B cell (primary cell): ENCODE measurements around the gene MOGAT2. TPM values are rescaled to one million over a fixed set of nuclear protein-coding genes. Genes with fewer than 3 reads are reported as not detected.

ENCODE experiments used
- ATAC-seq: fragments of 200-7000 bp; cut with Tn5 transposase; one replicate; pipeline ENCODE4 v1.10.0; 2021; ENCODE audit warnings: low read depth, mild to moderate bottlenecking, moderate number of reproducible peaks, moderate library complexity
- CTCF ChIA-PET: fragments of 350-600 bp; sonication (Branson Sonifier 250); formaldehyde crosslinking; loops from one replicate; lab custom pipeline; 2021; ENCODE audit warnings: antibody characterized with exemption, inconsistent platforms; lab: Charles Lee
- POLR2A ChIA-PET: fragments of 350-600 bp; sonication (Branson Sonifier 250); formaldehyde crosslinking; loops from one replicate; lab custom pipeline; 2021; ENCODE audit warnings: antibody characterized with exemption; lab: Charles Lee
- DNase-seq: peaks from one replicate; pipeline ENCODE4 v3.0.0; 2013
- H2AFZ ChIP-seq: 2 replicates; pipeline ENCODE4 v1.6.1; 2012; ENCODE audit warnings: mild to moderate bottlenecking, low read depth, low read length; ENCODE audit not compliant: insufficient read depth, poor library complexity, severe bottlenecking
- H3K27ac ChIP-seq, 2 donors: 1 replicate in 1 of 2; 2 replicates in 1 of 2; pipeline ENCODE4 v1.5.1; 2012 to 2013; ENCODE audit warnings: low read length in 2 of 2, mild to moderate bottlenecking in 2 of 2, moderate library complexity in 1 of 2
- H3K27me3 ChIP-seq, 4 experiments: fragments of 200-600 bp in 1 of 4; sonication (generic) in 1 of 4; replicated peaks in 1 of 4; 1 replicate in 2 of 4; 2 replicates in 2 of 4; pipeline versions ENCODE4 v1.6.1 to v1.7.0; 2013 to 2016; ENCODE audit warnings: low read length in 3 of 4, mild to moderate bottlenecking in 2 of 4, mixed read lengths in 1 of 4, moderate library complexity in 1 of 4; ENCODE audit not compliant: insufficient read depth in 4 of 4, control insufficient read depth in 3 of 4; ENCODE audit errors: control extremely low read depth in 1 of 4
- H3K36me3 ChIP-seq, 2 experiments: replicated peaks in 1 of 2; 1 replicate in 1 of 2; 2 replicates in 1 of 2; pipeline versions ENCODE4 v1.6.1 to v1.7.1; 2013; ENCODE audit warnings: low read length in 1 of 2; ENCODE audit not compliant: insufficient read depth in 2 of 2, control insufficient read depth in 1 of 2; ENCODE audit errors: control extremely low read depth in 1 of 2, extremely low read depth in 1 of 2
- H3K4me1 ChIP-seq, 2 donors: fragments of 200-600 bp in 1 of 2; sonication (generic) in 1 of 2; 1 replicate in 1 of 2; 2 replicates in 1 of 2; pipeline versions ENCODE4 v1.5.1 to v1.6.1; 2013 to 2017; ENCODE audit warnings: low read length in 2 of 2; ENCODE audit not compliant: control insufficient read depth in 2 of 2, insufficient read depth in 2 of 2
- H3K4me2 ChIP-seq: replicated peaks from 2 replicates; pipeline ENCODE3; 2012; ENCODE audit warnings: mild to moderate bottlenecking, low read depth, low read length; ENCODE audit not compliant: poor library complexity, severe bottlenecking
- H3K4me3 ChIP-seq, 5 experiments: fragments of 200-600 bp in 1 of 5; sonication (generic) in 1 of 5; 1 replicate in 3 of 5; 2 replicates in 2 of 5; pipeline versions ENCODE4 v1.5.1 to v1.7.0; 2011 to 2016; ENCODE audit warnings: low read length in 4 of 5, mild to moderate bottlenecking in 4 of 5, low read depth in 2 of 5, control low read depth in 1 of 5, moderate library complexity in 1 of 5; ENCODE audit not compliant: insufficient read depth in 1 of 5; ENCODE audit errors: control extremely low read depth in 1 of 5, extremely low read depth in 1 of 5
- H3K79me2 ChIP-seq: fragments of 200-600 bp; sonication (generic); one replicate; pipeline ENCODE4 v1.6.0; 2016; ENCODE audit warnings: low read length; ENCODE audit not compliant: control insufficient read depth, insufficient read depth
- H3K9ac ChIP-seq: fragments of 200-600 bp; sonication (generic); 2 replicates; pipeline ENCODE4 v1.6.1; 2017; ENCODE audit warnings: mild to moderate bottlenecking, low read length, moderate library complexity
- H3K9me3 ChIP-seq, 3 donors: one replicate each; pipeline versions ENCODE4 v1.6.1 to v1.7.1; 2013; ENCODE audit warnings: low read length in 2 of 3; ENCODE audit not compliant: control insufficient read depth in 2 of 3, insufficient read depth in 1 of 3; ENCODE audit errors: control extremely low read depth in 1 of 3
- H4K20me1 ChIP-seq: 2 replicates; pipeline ENCODE4 v1.6.0; 2012; ENCODE audit warnings: mild to moderate bottlenecking, low read length; ENCODE audit not compliant: insufficient read depth, control insufficient read depth, poor library complexity, severe bottlenecking
- H3K27ac Mint-ChIP-seq: one replicate; pipeline ENCODE4 v1.8.0; 2021; ENCODE audit warnings: mixed read lengths
- H3K27me3 Mint-ChIP-seq: one replicate; pipeline ENCODE4 v1.8.0; 2021; ENCODE audit warnings: mixed read lengths
- H3K4me1 Mint-ChIP-seq: one replicate; pipeline ENCODE4 v1.8.0; 2021; ENCODE audit warnings: mixed read lengths
- H3K4me3 Mint-ChIP-seq: one replicate; pipeline ENCODE4 v1.8.0; 2021; ENCODE audit warnings: mixed read lengths
- H3K9me3 Mint-ChIP-seq: one replicate; pipeline ENCODE4 v1.8.0; 2022; ENCODE audit warnings: mixed read lengths; ENCODE audit not compliant: insufficient read depth
- CTCF ChIP-seq: fragments of 200-600 bp; IDR thresholded peaks from one replicate; pipeline ENCODE4 v1.8.0; 2022; ENCODE audit warnings: antibody characterized with exemption, mild to moderate bottlenecking
- EZH2 ChIP-seq: IDR thresholded peaks from 2 replicates; pipeline ENCODE4 v1.6.1; 2012; ENCODE audit warnings: borderline replicate concordance, low read depth, mild to moderate bottlenecking, moderate library complexity, low read length; ENCODE audit not compliant: insufficient read depth, poor library complexity, severe bottlenecking
- WGBS: methylation state at CpG from one replicate; pipeline ENCODE4 v1.1.5; 2013; ENCODE audit warnings: missing lambda C conversion rate; ENCODE audit not compliant: insufficient coverage; 5-methylcytosine and 5-hydroxymethylcytosine counted together
- intact Hi-C: fragments of 100-400 bp; cut with micrococcal nuclease; formaldehyde crosslinking; loops from one replicate; pipeline ENCODE4 v1.10.0; 2022
- polyA plus RNA-seq: library from polyadenylated mRNA; depleted of rRNA; stranded (reverse); fragments of >200 nt; gene quantifications from 2 replicates; pipeline ENCODE4 v1.2.3, GENCODE V29; 2012
- total RNA-seq, 2 donors: library from RNA; stranded (reverse); fragments of 120-200 nt in 1 of 2; gene quantifications; 1 replicate in 1 of 2; 2 replicates in 1 of 2; pipeline versions ENCODE4 v1.2.3 to v1.2.4, GENCODE V29; 2013 to 2022

MOGAT2 gene
- total and polyA plus RNA-seq, 2 donors (not counting 1 experiment from before 2014, with no cell fraction given): not detected

GRCh38 chr11:75718419-75719339 lies 1.0 kb downstream of the MOGAT2 start:
- ChIA-PET CTCF (interaction anchor here (0.5 kb wide), 1 partner anchor 98 kb away, joined by 3 read pairs; no protein-coding TSS in a partner anchor), POLR2A (no interaction called here)
- Mint-ChIP-seq H3K4me1 (no peaks in the 10 kb centered on the region), H3K27me3 (peaks cover 3% of the 10 kb centered on the region), H3K9me3 (no peaks in the 10 kb centered on the region), H3K27ac (no peak overlapping the region), H3K4me3 (no peak overlapping the region)
- H3K9ac ChIP-seq: no peak overlapping the region
- no peaks in the 10 kb centered on the region for H3K9me3 ChIP-seq
- intact Hi-C loops: no loop called here
- H3K4me1 ChIP-seq: no peaks in the 10 kb centered on the region
- H3K4me3 ChIP-seq: no peak overlapping the region
- 82% methylated on average over 5 of the region's 7 CpGs for WGBS
- H4K20me1 ChIP-seq: no peaks in the 10 kb centered on the region
- no peak for TF ChIP-seq EZH2
- H3K27ac ChIP-seq: no peak overlapping the region
- no peak overlapping the region for H2AFZ ChIP-seq
- H3K27me3 ChIP-seq: no peaks in the 10 kb centered on the region
- H3K79me2 ChIP-seq: no peaks in the 10 kb centered on the region
- DNase-seq (no peak), ATAC-seq (no peak)
- H3K36me3 ChIP-seq: no peaks in the 10 kb centered on the region
- no peak overlapping the region for H3K4me2 ChIP-seq

GRCh38 chr11:75719340-75720239 lies 2.0 kb downstream of the MOGAT2 start:
- Histone ChIP-seq H3K9me3 (no peaks in the 10 kb centered on the region), H3K4me1 (no peaks in the 10 kb centered on the region), H3K9ac (no peak overlapping the region), H3K4me2 (no peak overlapping the region), H3K36me3 (no peaks in the 10 kb centered on the region), H3K4me3 (no peak overlapping the region), H2AFZ (no peak overlapping the region), H4K20me1 (no peaks in the 10 kb centered on the region), H3K27ac (no peak overlapping the region), H3K79me2 (no peaks in the 10 kb centered on the region), H3K27me3 (no peaks in the 10 kb centered on the region)
- no peak for TF ChIP-seq CTCF
- no peak for TF ChIP-seq EZH2
- DNase-seq (no peak), ATAC-seq (no peak)
- Mint-ChIP-seq H3K27ac (no peak overlapping the region), H3K9me3 (no peaks in the 10 kb centered on the region), H3K4me3 (no peak overlapping the region), H3K4me1 (no peaks in the 10 kb centered on the region), H3K27me3 (no peaks in the 10 kb centered on the region)
- intact Hi-C loops: loop anchor here (5.0 to 10.0 kb wide), 2 partner anchors 268 to 435 kb away; no protein-coding TSS in a partner anchor
- POLR2A ChIA-PET: interaction anchor here (0.6 kb wide), 1 partner anchor 554 kb away, joined by 4 read pairs; no protein-coding TSS in a partner anchor
- 95% methylated on average over 12 of the region's 14 CpGs for WGBS
- CTCF ChIA-PET: interaction anchor here (1.8 kb wide), 1 partner anchor 148 kb away, joined by 4 read pairs; no protein-coding TSS in a partner anchor
